C4-2B (cell line): Measurements from ENCODE around the gene SORCS2.

Source experiments
- H3K27ac ChIP-seq: fragments of 450-650 bp; 2 replicates; pipeline ENCODE4 v1.5.1; 2017
- ZFX ChIP-seq: fragments of 450-650 bp; IDR thresholded peaks from 2 replicates; pipeline ENCODE4 v1.6.1; 2017
- TF ChIP-seq, protein P1 (sequence below): fragments of 450-650 bp; conservative IDR thresholded peaks from 2 replicates; pipeline ENCODE4 v1.5.1; 2017; ENCODE audit warnings: mild to moderate bottlenecking

SORCS2 gene

DNA sequence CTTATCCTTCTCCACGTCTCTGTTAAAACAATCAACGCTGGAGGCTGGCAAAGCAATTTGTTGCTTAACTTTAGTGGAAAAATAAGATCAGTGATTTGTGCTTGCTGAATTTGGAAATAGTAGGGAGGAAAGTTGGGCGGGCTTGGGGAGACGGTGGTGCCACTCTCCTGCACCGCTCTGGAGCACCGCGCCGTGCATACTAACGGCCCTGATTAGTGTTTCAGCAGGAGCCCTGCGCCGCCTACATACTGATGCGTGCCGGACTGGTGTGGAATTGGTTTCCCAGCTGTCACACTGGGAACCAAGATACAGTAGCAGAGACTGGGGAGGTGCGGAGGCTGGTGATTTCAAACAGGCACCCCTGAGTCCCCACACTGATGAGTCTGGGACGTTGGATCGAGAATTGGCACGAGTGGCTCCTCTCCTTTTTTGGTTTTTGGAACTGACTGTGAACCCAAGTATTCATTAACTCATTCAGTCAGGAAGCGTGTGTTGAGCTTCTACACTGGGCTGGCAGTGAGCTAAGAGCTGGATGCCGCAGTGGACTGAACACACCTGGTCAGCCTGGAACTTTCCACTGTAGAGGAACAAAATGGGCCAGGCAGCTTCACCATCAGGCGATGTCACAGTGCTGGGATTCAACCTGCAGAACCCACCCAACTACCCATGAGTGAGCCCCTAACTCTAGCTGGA lies 271.4 kb downstream of the SORCS2 start:
- no peak overlapping the region for H3K27ac ChIP-seq
- TF ChIP-seq, protein P1, sequence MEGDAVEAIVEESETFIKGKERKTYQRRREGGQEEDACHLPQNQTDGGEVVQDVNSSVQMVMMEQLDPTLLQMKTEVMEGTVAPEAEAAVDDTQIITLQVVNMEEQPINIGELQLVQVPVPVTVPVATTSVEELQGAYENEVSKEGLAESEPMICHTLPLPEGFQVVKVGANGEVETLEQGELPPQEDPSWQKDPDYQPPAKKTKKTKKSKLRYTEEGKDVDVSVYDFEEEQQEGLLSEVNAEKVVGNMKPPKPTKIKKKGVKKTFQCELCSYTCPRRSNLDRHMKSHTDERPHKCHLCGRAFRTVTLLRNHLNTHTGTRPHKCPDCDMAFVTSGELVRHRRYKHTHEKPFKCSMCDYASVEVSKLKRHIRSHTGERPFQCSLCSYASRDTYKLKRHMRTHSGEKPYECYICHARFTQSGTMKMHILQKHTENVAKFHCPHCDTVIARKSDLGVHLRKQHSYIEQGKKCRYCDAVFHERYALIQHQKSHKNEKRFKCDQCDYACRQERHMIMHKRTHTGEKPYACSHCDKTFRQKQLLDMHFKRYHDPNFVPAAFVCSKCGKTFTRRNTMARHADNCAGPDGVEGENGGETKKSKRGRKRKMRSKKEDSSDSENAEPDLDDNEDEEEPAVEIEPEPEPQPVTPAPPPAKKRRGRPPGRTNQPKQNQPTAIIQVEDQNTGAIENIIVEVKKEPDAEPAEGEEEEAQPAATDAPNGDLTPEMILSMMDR: no peak
- TF ChIP-seq ZFX: no peak

DNA sequence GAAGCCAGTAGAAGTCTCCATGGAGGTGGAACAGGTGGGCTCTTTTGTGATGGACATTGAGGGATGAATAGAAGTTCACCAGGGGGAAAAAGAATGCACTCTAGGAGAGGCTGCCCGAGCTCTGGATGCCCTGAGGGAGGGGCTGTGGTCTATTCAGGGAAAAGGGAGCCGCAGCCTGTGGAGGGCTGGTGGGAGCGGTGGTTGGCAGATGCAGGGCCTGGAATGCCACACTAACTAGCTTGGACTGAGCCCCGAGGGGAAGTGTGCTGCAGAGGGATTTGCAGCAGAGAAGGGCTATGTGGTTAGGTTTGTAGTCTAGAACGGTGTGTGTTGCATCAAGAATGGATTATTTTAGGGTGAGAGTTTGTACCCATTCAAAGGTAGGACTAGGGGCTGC lies 271.9 kb downstream of the SORCS2 start:
- no peak overlapping the region for H3K27ac ChIP-seq
- TF ChIP-seq, protein P1: no peak

DNA sequence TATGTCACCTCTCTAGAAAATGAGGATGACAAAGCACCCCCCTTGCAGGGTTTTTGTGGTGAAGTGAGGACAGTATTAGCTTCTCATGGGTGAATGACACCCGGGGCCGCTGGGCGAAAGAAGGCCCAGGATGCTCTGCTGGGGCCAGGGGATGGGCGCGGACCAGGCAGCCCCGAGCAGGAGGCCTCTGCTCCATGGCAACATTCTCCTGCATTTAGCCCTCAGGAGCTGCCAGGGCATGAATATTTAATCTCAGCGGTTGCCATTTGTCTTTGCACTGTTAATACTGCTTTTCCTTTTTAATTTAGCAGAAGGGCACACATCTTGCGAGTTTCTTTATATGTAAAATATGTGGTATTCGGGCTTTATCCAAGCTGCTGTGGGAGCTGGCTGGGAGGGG lies 272.7 kb downstream of the SORCS2 start:
- TF ChIP-seq, protein P1: no peak
- no peak for TF ChIP-seq ZFX
- no peak overlapping the region for H3K27ac ChIP-seq

DNA sequence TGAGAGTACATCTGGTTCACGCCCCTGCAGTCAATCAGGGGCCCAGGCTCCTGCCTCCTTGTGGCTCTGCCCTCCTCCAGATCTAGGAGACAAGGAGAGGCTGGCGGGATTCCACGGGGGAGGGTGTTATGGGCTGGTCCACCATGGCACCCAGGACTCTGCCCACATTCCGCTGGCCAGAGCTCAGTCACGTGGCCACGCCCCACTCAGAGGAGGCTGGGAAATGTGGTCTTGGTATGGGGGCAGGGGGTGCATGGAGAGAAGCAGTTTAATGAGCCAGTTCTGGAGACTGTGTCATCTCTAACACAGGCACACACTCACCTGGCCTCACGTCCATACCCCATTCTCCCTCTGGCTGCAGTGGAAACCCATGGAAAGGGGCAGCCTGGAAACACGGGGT lies 273.9 kb downstream of the SORCS2 start:
- TF ChIP-seq, protein P1: no peak
- TF ChIP-seq ZFX: no peak
- no peak overlapping the region for H3K27ac ChIP-seq

DNA sequence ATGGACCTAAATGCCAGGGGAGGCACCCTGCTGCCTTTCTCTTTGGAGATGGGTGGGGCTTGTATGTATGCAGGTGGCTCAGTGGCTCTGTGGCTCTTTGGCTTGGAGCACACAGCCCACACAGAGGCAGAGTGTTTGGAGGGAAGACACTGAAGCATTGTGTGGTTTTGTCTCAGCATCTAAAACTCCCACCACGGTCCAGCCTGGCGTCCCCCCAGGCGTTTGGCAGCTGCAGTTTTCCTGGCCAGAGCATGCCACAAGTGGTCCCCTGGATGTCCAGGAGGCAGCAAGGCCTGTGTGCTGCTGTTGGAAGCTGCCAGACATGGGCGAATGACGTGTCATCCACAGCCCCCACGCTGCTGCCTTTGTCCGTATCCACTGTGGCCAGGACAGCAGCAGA lies 274.6 kb downstream of the SORCS2 start:
- H3K27ac ChIP-seq: no peak overlapping the region
- TF ChIP-seq, protein P1: no peak
- TF ChIP-seq ZFX: no peak

DNA sequence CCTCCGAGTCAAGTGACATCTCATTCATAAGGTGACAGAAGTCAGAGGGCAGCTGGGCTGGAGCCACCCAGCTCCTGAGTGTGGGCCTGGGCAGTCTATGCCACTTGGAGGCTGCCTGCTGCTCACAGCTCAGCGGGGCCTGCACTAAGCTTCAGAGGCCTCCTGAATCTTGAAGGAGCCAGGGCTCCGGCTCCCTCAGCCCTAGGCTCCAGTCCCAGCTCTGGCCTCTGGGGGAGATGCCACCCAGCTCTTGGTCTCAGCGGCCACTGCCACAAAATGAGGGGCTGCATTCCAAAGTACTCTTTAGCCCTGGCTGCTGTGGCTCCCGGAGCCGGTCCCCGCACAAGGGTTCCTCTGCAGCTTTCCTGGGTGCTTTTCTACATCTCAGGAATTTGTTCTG lies 275.1 kb downstream of the SORCS2 start:
- no peak overlapping the region for H3K27ac ChIP-seq
- no peak for TF ChIP-seq ZFX
- TF ChIP-seq, protein P1: no peak

DNA sequence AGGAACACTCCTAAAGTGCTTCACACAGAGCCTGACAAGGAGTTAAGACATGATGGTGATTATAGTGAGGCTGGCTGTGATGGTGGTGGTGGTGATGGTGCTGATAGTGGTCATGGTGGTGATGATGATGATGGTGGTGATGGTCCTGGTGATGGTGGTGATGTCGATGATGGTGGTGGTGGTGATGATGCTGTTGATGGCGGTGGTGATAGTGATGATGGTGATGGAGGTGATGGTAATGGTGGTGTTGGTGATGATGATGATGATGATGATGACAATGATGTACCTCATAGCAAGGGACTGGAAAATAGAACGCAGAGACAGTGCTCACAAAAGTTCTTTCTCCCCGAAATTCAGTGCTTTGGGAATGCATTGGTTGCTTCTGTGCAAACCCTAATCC lies 276.7 kb downstream of the SORCS2 start:
- H3K27ac ChIP-seq: no peak overlapping the region
- TF ChIP-seq ZFX: no peak
- TF ChIP-seq, protein P1: no peak
